Measurements from ENCODE around the gene COPZ1.

COPZ1 gene

GRCh38 chr12:54398995-54399793 lies 74.3 kb downstream of the COPZ1 start:
- DNase-seq: peak; percentile 70 to 92 (median 82)

DNA sequence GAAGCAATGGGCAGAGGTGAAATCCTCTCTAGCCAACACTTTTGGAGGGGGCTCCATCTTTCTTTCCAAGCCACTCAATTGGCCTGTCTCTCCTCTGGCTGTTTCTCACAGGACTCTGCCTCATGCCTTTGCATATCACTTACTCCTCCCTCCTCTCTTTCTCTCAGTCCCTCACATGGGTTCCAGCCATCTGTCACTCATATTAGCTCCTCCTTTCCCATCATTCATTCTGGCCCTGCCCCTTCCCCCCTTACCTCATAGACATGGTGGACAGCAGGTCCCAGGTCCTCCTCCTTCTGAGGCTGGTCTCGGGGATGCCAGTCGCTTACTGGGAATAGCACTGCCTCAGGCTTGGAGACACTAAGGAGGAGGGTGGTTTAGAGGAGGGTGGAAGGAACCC lies 76.2 kb downstream of the COPZ1 start:
- no peak for DNase-seq
